Fibroblast of lung (primary cell): ENCODE measurements around the gene CNDP2. TPM values are rescaled to one million over a fixed set of nuclear protein-coding genes. Genes with fewer than 3 reads are reported as not detected.

Experiments used
- DNase-seq, 2 donors: peaks; one replicate each; pipeline versions ENCODE4 v3.0.0 to v3.0.0-alpha.2; 2010; ENCODE audit warnings: low read depth in 2 of 2
- H2AFZ ChIP-seq: 2 replicates; pipeline ENCODE4 v1.5.1; 2012; ENCODE audit warnings: low read length, control low read depth, inconsistent platforms
- H3K27ac ChIP-seq: 2 replicates; pipeline ENCODE4 v1.5.1; 2011; ENCODE audit warnings: low read length, control low read depth; ENCODE audit not compliant: insufficient read depth
- H3K27me3 ChIP-seq: 2 replicates; pipeline ENCODE4 v1.5.1; 2011; ENCODE audit warnings: mild to moderate bottlenecking, low read length; ENCODE audit not compliant: control insufficient read depth, insufficient read depth
- H3K36me3 ChIP-seq: 2 replicates; pipeline ENCODE4 v1.5.1; 2011; ENCODE audit warnings: low read length; ENCODE audit not compliant: control insufficient read depth, insufficient read depth
- H3K4me1 ChIP-seq: 2 replicates; pipeline ENCODE4 v1.5.1; 2011; ENCODE audit warnings: low read length; ENCODE audit not compliant: control insufficient read depth, insufficient read depth; ENCODE audit errors: extremely low read depth
- H3K4me2 ChIP-seq: 2 replicates; pipeline ENCODE4 v1.5.1; 2011; ENCODE audit warnings: low read length, control low read depth; ENCODE audit not compliant: insufficient read depth; ENCODE audit errors: extremely low read depth
- H3K4me3 ChIP-seq, 4 experiments: fragments of 200-600 bp in 1 of 4; sonication (generic) in 1 of 4; replicated peaks in 1 of 4; 2 replicates each; pipeline ENCODE4 v1.5.1; 2011 to 2016; ENCODE audit warnings: low read length in 4 of 4, low read depth in 3 of 4, mild to moderate bottlenecking in 3 of 4, control low read depth in 2 of 4, inconsistent platforms in 1 of 4, mixed read lengths in 1 of 4; ENCODE audit not compliant: insufficient read depth in 1 of 4; ENCODE audit errors: control extremely low read depth in 1 of 4
- H3K79me2 ChIP-seq: 2 replicates; pipeline ENCODE4 v1.5.1; 2012; ENCODE audit warnings: mild to moderate bottlenecking, low read length, inconsistent platforms; ENCODE audit not compliant: control insufficient read depth, insufficient read depth
- H3K9ac ChIP-seq: 2 replicates; pipeline ENCODE4 v1.5.1; 2011; ENCODE audit warnings: mild to moderate bottlenecking, low read length, control low read depth; ENCODE audit not compliant: insufficient read depth
- H3K9me3 ChIP-seq: 2 replicates; pipeline ENCODE4 v1.5.1; 2012; ENCODE audit warnings: low read depth, low read length; ENCODE audit not compliant: control insufficient read depth, insufficient read depth
- H4K20me1 ChIP-seq: 2 replicates; pipeline ENCODE4 v1.5.1; 2011; ENCODE audit warnings: low read length; ENCODE audit not compliant: control insufficient read depth, insufficient read depth; ENCODE audit errors: extremely low read depth
- CTCF ChIP-seq, 2 donors: IDR thresholded peaks in 1 of 2; conservative IDR thresholded peaks in 1 of 2; 1 replicate in 1 of 2; 2 replicates in 1 of 2; pipeline ENCODE4 v1.5.1; 2011 to 2012; ENCODE audit warnings: low read length in 2 of 2, control low read depth in 1 of 2, inconsistent platforms in 1 of 2, low read depth in 1 of 2, mild to moderate bottlenecking in 1 of 2
- EZH2 ChIP-seq: IDR thresholded peaks from 2 replicates; pipeline ENCODE4 v1.5.1; 2012; ENCODE audit warnings: low read length, control low read depth, mild to moderate bottlenecking; ENCODE audit errors: missing control alignments
- polyA plus RNA-seq, 2 donors: library from polyadenylated mRNA; depleted of rRNA in 1 of 2; stranded (reverse) in 1 of 2; unstranded in 1 of 2; fragments of >200 nt; gene quantifications; 2 replicates each; pipeline ENCODE4 v1.2.1, GENCODE V29; 2011 to 2012; ENCODE audit warnings: missing spikeins in 1 of 2
- total RNA-seq: library from RNA; depleted of rRNA; stranded (reverse); fragments of >200 nt; gene quantifications from 2 replicates; pipeline ENCODE4 v1.2.1, GENCODE V29; 2014

The CNDP2 gene
- total and polyA plus RNA-seq, 2 donors (not counting 1 experiment from before 2014, with no cell fraction given) = 41.8 to 69.8 TPM

GRCh38 chr18:74501386-74501785 is 5.2 kb downstream of the CNDP2 start:
- DNase-seq = no peak
- H3K27ac ChIP-seq = no peak overlapping the region
- H3K9me3 ChIP-seq = no peaks in the 10 kb centered on the region
- no peaks in the 10 kb centered on the region for H4K20me1 ChIP-seq
- peaks cover 6% of the 10 kb centered on the region for H3K36me3 ChIP-seq
- peaks cover 19% of the 10 kb centered on the region for H3K79me2 ChIP-seq
- H3K4me2 ChIP-seq = no peak overlapping the region
- no peaks in the 10 kb centered on the region for H3K27me3 ChIP-seq
- TF ChIP-seq EZH2 (no peak), CTCF (conservative IDR thresholded peaks at IDR 0.05 in 1 of 2, IDR thresholded peaks at IDR 0.05 in 1 of 2; ENCODE audit: low read depth in 1 of 2, low read length in 2 of 2) (no peak)
- peaks cover 2% of the 10 kb centered on the region for H3K4me1 ChIP-seq
- H3K9ac ChIP-seq = no peak overlapping the region
- H3K4me3 ChIP-seq = no peak overlapping the region
- no peak overlapping the region for H2AFZ ChIP-seq

- Histone ChIP-seq H3K27me3 (no peaks in the 10 kb centered on the region), H3K4me1 (peaks cover 2% of the 10 kb centered on the region), H3K36me3 (peaks cover 14% of the 10 kb centered on the region), H3K27ac (no peak overlapping the region), H3K4me3 (no peak overlapping the region), H4K20me1 (no peaks in the 10 kb centered on the region), H3K9ac (no peak overlapping the region), H3K4me2 (no peak overlapping the region), H3K79me2 (peaks cover 10% of the 10 kb centered on the region), H2AFZ (no peak overlapping the region), H3K9me3 (no peaks in the 10 kb centered on the region)
- DNase-seq = no peak
- TF ChIP-seq EZH2 = no peak
- TF ChIP-seq CTCF (conservative IDR thresholded peaks at IDR 0.05 in 1 of 2, IDR thresholded peaks at IDR 0.05 in 1 of 2; ENCODE audit: low read depth in 1 of 2, low read length in 2 of 2) = no peak
Observed at GRCh38 chr18:74503137-74503536, 7.0 kb downstream of the CNDP2 start.

GRCh38 chr18:74505776-74506175 is 9.6 kb downstream of the CNDP2 start:
- Histone ChIP-seq H3K4me2 (no peak overlapping the region), H3K4me3 (no peak overlapping the region), H3K36me3 (peaks cover 18% of the 10 kb centered on the region), H3K27ac (no peak overlapping the region), H3K79me2 (no peaks in the 10 kb centered on the region), H3K27me3 (no peaks in the 10 kb centered on the region), H4K20me1 (no peaks in the 10 kb centered on the region), H3K4me1 (no peaks in the 10 kb centered on the region), H2AFZ (no peak overlapping the region), H3K9ac (no peak overlapping the region), H3K9me3 (no peaks in the 10 kb centered on the region)
- DNase-seq = no peak
- TF ChIP-seq EZH2 (no peak), CTCF (conservative IDR thresholded peaks at IDR 0.05 in 1 of 2, IDR thresholded peaks at IDR 0.05 in 1 of 2; ENCODE audit: low read depth in 1 of 2, low read length in 2 of 2) (no peak)
